ENCODE measurements around the gene SEMA5B. TPM values are rescaled to one million over a fixed set of nuclear protein-coding genes. Genes with fewer than 3 reads are reported as not detected.

Gene SEMA5B
- total RNA-seq, 3 donors from 2014 or later (not counting 1 experiment from before 2014, with no cell fraction given), result 0.23 TPM; not detected in 2

DNA sequence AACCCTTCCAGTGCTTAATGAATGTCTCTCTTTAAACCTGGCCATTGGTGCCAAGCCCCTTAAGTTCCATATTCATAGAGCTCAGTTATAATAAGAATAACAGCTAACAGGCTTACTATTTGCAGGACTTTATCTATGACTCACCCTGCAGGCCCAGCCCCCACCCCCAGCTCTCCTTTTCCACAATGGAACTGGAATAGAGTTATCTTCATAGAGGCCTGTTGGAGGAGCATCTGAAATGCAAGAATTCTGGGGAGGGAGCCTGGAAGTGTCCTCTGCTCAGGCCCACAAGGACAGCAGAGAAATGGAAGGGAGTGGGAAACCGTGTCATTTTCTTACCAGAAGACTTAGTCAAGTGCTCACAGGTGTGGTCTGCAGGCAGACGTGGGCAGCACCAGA lies 52.8 kb downstream of the SEMA5B start:
- H3K36me3 Mint-ChIP-seq, result no peaks in the 10 kb centered on the region
- WGBS (ENCODE audit: insufficient coverage), result 29% methylated on average over 2 of the region's 2 CpGs
- H3K4me1 Mint-ChIP-seq, result peaks cover 18 to 22% of the 10 kb centered on the region in 2 donors
- Histone ChIP-seq H3K27ac (ENCODE audit: low read length) (no peak overlapping the region), H3K4me3 (ENCODE audit: low read length) (no peak overlapping the region), H3K27me3 (ENCODE audit: control insufficient read depth, insufficient read depth, low read length) (peaks cover 2% of the 10 kb centered on the region), H3K36me3 (ENCODE audit: control insufficient read depth, insufficient read depth, low read length) (no peaks in the 10 kb centered on the region), H3K9me3 (ENCODE audit: control insufficient read depth, insufficient read depth, low read length) (no peaks in the 10 kb centered on the region), H3K4me1 (ENCODE audit: control insufficient read depth, insufficient read depth, low read length) (peaks cover 25% of the 10 kb centered on the region)
- intact Hi-C loops (cut with micrococcal nuclease), result no loop called here
- ATAC-seq (no peak), DNase-seq (no peak)
- no peaks in the 10 kb centered on the region for H3K9me3 Mint-ChIP-seq
- H3K27ac Mint-ChIP-seq, result peak overlapping the region in 1 of 2 donors; percentile 70
- TF ChIP-seq, protein P1, sequence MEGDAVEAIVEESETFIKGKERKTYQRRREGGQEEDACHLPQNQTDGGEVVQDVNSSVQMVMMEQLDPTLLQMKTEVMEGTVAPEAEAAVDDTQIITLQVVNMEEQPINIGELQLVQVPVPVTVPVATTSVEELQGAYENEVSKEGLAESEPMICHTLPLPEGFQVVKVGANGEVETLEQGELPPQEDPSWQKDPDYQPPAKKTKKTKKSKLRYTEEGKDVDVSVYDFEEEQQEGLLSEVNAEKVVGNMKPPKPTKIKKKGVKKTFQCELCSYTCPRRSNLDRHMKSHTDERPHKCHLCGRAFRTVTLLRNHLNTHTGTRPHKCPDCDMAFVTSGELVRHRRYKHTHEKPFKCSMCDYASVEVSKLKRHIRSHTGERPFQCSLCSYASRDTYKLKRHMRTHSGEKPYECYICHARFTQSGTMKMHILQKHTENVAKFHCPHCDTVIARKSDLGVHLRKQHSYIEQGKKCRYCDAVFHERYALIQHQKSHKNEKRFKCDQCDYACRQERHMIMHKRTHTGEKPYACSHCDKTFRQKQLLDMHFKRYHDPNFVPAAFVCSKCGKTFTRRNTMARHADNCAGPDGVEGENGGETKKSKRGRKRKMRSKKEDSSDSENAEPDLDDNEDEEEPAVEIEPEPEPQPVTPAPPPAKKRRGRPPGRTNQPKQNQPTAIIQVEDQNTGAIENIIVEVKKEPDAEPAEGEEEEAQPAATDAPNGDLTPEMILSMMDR (IDR thresholded peaks at IDR 0.05), result no peak
- peaks cover 17 to 29% of the 10 kb centered on the region in 2 donors for H3K27me3 Mint-ChIP-seq (ENCODE audit: low read depth in 2 of 2)
- H3K4me3 Mint-ChIP-seq, result peak overlapping the region; percentile 56

DNA sequence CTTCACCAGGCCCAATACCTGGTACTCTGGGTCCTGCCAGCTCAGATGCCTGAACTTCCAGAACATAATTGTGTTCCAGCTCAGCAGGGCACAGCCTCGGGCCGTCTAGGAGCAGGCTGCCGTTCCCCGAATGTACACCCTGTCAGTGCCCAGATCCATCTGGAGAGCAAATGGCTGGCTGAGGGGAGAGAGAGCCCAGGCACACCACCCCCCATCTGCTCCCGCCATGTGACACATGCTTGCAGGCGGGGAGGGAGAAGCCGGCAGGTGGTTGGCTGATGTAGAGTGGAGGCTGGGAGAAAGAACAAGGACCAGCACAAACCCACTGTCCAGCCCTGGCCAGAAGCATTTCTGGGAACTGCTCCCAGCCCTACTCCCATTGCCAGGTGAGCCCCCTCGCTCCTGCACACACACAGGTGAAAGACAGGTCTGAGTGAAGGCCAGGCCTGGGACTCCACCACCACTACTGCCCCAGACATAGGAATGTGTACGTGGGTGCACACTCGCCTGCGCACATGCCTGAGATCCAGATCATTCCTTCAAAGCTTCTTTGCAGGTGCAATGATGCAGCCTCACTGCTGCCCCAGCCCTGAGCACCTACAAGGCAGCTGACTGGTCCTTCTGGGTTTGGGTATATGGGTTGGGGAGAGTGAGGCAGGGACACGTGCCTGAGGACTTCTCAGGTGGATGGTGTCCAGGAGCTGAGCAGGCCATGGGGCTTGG lies 53.5 kb downstream of the SEMA5B start:
- peaks cover 2% of the 10 kb centered on the region for H3K27me3 ChIP-seq (ENCODE audit: control insufficient read depth, insufficient read depth, low read length)
- Mint-ChIP-seq H3K27ac (no peak overlapping the region), H3K4me3 (no peak overlapping the region), H3K4me1 (peaks cover 18 to 22% of the 10 kb centered on the region in 2 donors), H3K9me3 (no peaks in the 10 kb centered on the region), H3K36me3 (no peaks in the 10 kb centered on the region), H3K27me3 (ENCODE audit: low read depth in 2 of 2) (peaks cover 20 to 29% of the 10 kb centered on the region in 2 donors)
- no peaks in the 10 kb centered on the region for H3K36me3 ChIP-seq (ENCODE audit: control insufficient read depth, insufficient read depth, low read length)
- WGBS (ENCODE audit: insufficient coverage), result 97% methylated on average over 12 of the region's 12 CpGs
- no peak for ATAC-seq
- no peak overlapping the region for H3K4me3 ChIP-seq (ENCODE audit: low read length)
- H3K4me1 ChIP-seq (ENCODE audit: control insufficient read depth, insufficient read depth, low read length), result peaks cover 22% of the 10 kb centered on the region
- no peak for DNase-seq
- H3K27ac ChIP-seq (ENCODE audit: low read length), result no peak overlapping the region
- no peaks in the 10 kb centered on the region for H3K9me3 ChIP-seq (ENCODE audit: control insufficient read depth, insufficient read depth, low read length)
- TF ChIP-seq, protein P1 (IDR thresholded peaks at IDR 0.05), result no peak
- intact Hi-C loops (cut with micrococcal nuclease), result no loop called here

DNA sequence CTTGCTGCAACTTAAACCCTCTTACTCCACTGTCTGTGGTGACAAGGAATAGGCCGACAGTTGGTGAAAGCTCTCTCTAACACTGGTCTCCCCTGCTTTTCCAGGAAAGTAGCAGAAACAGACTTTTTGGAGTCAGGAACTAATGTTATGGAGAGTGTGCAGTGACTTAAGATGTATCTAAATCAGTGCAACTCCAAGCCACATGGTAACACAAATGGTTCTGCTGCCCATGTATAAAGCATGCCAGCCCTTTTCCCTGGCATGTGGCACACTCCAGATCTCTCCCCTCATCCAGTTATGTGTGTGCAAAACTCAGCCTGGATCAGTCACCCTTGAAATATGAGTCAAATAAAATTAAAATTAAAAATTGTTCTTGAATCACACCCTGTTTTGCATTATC lies 55.4 kb downstream of the SEMA5B start:
- H3K27ac ChIP-seq (ENCODE audit: low read length), result no peak overlapping the region
- intact Hi-C loops (cut with micrococcal nuclease), result no loop called here
- no peak overlapping the region for H3K27ac Mint-ChIP-seq

More for the DNA sequence above, 55.4 kb downstream of the SEMA5B start:
- peaks cover 20 to 29% of the 10 kb centered on the region in 2 donors for H3K27me3 Mint-ChIP-seq (ENCODE audit: low read depth in 2 of 2)
- WGBS (ENCODE audit: insufficient coverage), result 100% methylated on average over 1 of the region's 1 CpG
- TF ChIP-seq, protein P1 (IDR thresholded peaks at IDR 0.05), result no peak
- H3K4me1 ChIP-seq (ENCODE audit: control insufficient read depth, insufficient read depth, low read length), result peaks cover 16% of the 10 kb centered on the region
- H3K4me3 Mint-ChIP-seq, result no peak overlapping the region
- ATAC-seq (no peak), DNase-seq (no peak)
- H3K27me3 ChIP-seq (ENCODE audit: control insufficient read depth, insufficient read depth, low read length), result peaks cover 2% of the 10 kb centered on the region
- no peaks in the 10 kb centered on the region for H3K36me3 Mint-ChIP-seq
- H3K9me3 Mint-ChIP-seq, result no peaks in the 10 kb centered on the region
- no peaks in the 10 kb centered on the region for H3K9me3 ChIP-seq (ENCODE audit: control insufficient read depth, insufficient read depth, low read length)
- peaks cover 18 to 22% of the 10 kb centered on the region in 2 donors for H3K4me1 Mint-ChIP-seq
- H3K4me3 ChIP-seq (ENCODE audit: low read length), result no peak overlapping the region
- H3K36me3 ChIP-seq (ENCODE audit: control insufficient read depth, insufficient read depth, low read length), result no peaks in the 10 kb centered on the region

Measured in natural killer cell (primary cell).